HCT116 (cell line): Measurements from ENCODE around the gene DNAJA4. TPM values are rescaled to one million over a fixed set of nuclear protein-coding genes. Genes with fewer than 3 reads are reported as not detected.

Source experiments
- ATAC-seq: fragments of 200-7000 bp; cut with Tn5 transposase; 2 replicates; pipeline ENCODE4 v1.9.1; 2020; ENCODE audit warnings: mild to moderate bottlenecking, moderate library complexity
- BruUV-seq: library from RNA; stranded (reverse); fragments of 400-500 nt; replicated peaks from 2 replicates; lab custom pipeline; 2021; lab: Mats Ljungman, UMichigan
- CTCF ChIA-PET: fragments of 300-600 bp; sonication (Branson Sonifier 250); formaldehyde crosslinking; loops from one replicate; lab custom pipeline; 2021; ENCODE audit warnings: antibody characterized with exemption; lab: Charles Lee
- POLR2A ChIA-PET: fragments of 300-600, 350-600 bp; sonication (Branson Sonifier 250); formaldehyde crosslinking; loops from one replicate; lab custom pipeline; 2021; ENCODE audit warnings: antibody characterized with exemption; lab: Charles Lee
- RAD21 ChIA-PET, 2 experiments: fragments of 300-600 bp; sonication (Branson Sonifier 250); formaldehyde crosslinking; loops; one replicate each; lab custom pipeline; 2023; ENCODE audit warnings: low total read pairs in 2 of 2; ENCODE audit not compliant: uncharacterized antibody in 2 of 2, unreplicated experiment in 2 of 2, low non-redundant PET in 1 of 2; lab: Charles Lee
- DNase-seq: peaks from one replicate; pipeline ENCODE4 v3.0.0-alpha.2; 2010; ENCODE audit warnings: low read depth, low spot score
- H2AFZ ChIP-seq: fragments of 200-600 bp; shearing (Covaris generic), sonication (generic); 2 replicates; pipeline ENCODE4 v1.6.1; 2017; ENCODE audit warnings: low read depth, mixed run types, mixed read lengths, antibody characterized with exemption, low read length; ENCODE audit not compliant: poor library complexity, severe bottlenecking
- H3K27ac ChIP-seq: 2 replicates; pipeline ENCODE4 v1.5.1; 2012; ENCODE audit warnings: low read depth, low read length
- H3K27me3 ChIP-seq: fragments of 200-600 bp; sonication (generic); 2 replicates; pipeline ENCODE4 v1.6.1; 2016; ENCODE audit warnings: mixed run types, low read length, mixed read lengths; ENCODE audit not compliant: insufficient read depth
- H3K36me3 ChIP-seq, 2 experiments: fragments of 200-500 bp in 1 of 2; fragments of 200-600 bp in 1 of 2; sonication (Bioruptor generic) in 1 of 2; sonication (generic) in 1 of 2; 2 replicates each; pipeline versions ENCODE4 v1.5.1 to v1.6.1; 2014 to 2016; ENCODE audit warnings: low read length in 2 of 2, inconsistent platforms in 1 of 2, mixed read lengths in 1 of 2, mixed run types in 1 of 2; ENCODE audit not compliant: insufficient read depth in 2 of 2, control insufficient read depth in 1 of 2
- H3K4me1 ChIP-seq, 2 experiments: fragments of 200-600 bp in 1 of 2; sonication (generic) in 1 of 2; 2 replicates each; pipeline versions ENCODE4 v1.5.1 to v1.6.1; 2012 to 2017; ENCODE audit warnings: low read length in 2 of 2, inconsistent platforms in 1 of 2, mild to moderate bottlenecking in 1 of 2, mixed read lengths in 1 of 2, mixed run types in 1 of 2, moderate library complexity in 1 of 2; ENCODE audit not compliant: insufficient read depth in 2 of 2, control insufficient read depth in 1 of 2
- H3K4me2 ChIP-seq: fragments of 200-600 bp; sonication (generic); 2 replicates; pipeline ENCODE4 v1.6.1; 2017; ENCODE audit warnings: mixed run types, low read length, mixed read lengths
- H3K4me3 ChIP-seq, 2 experiments: fragments of 200-600 bp in 1 of 2; sonication (generic) in 1 of 2; replicated peaks in 1 of 2; 2 replicates each; pipeline ENCODE4 v1.5.1; 2011 to 2016; ENCODE audit warnings: low read length in 2 of 2, control low read depth in 1 of 2, low read depth in 1 of 2, mild to moderate bottlenecking in 1 of 2, mixed read lengths in 1 of 2, mixed run types in 1 of 2
- H3K79me2 ChIP-seq: fragments of 200-600 bp; sonication (generic); 2 replicates; pipeline ENCODE4 v1.6.1; 2017; ENCODE audit warnings: mild to moderate bottlenecking, mixed run types, low read length, moderate library complexity, mixed read lengths; ENCODE audit not compliant: insufficient read depth
- H3K9ac ChIP-seq: fragments of 200-600 bp; sonication (generic); 2 replicates; pipeline ENCODE4 v1.6.1; 2016; ENCODE audit warnings: low read length, mixed read lengths
- H3K9me2 ChIP-seq: fragments of 200-600 bp; sonication (generic), shearing (Covaris generic); 2 replicates; pipeline ENCODE4 v1.6.1; 2017; ENCODE audit warnings: mixed run types, mild to moderate bottlenecking, moderate library complexity; ENCODE audit not compliant: insufficient read depth
- H3K9me3 ChIP-seq, 2 experiments: fragments of 200-500 bp in 1 of 2; fragments of 200-600 bp in 1 of 2; sonication (Bioruptor generic) in 1 of 2; sonication (generic) in 1 of 2; 2 replicates each; pipeline ENCODE4 v1.6.1; 2014 to 2017; ENCODE audit warnings: low read length in 2 of 2, mixed read lengths in 2 of 2, inconsistent platforms in 1 of 2, low read depth in 1 of 2, mild to moderate bottlenecking in 1 of 2, mixed run types in 1 of 2, moderate library complexity in 1 of 2; ENCODE audit not compliant: control insufficient read depth in 1 of 2, insufficient read depth in 1 of 2
- H4K20me1 ChIP-seq: fragments of 200-600 bp; sonication (generic), shearing (Covaris generic); 2 replicates; pipeline ENCODE4 v1.6.1; 2017; ENCODE audit warnings: mixed run types, mild to moderate bottlenecking, moderate library complexity; ENCODE audit not compliant: insufficient read depth
- CEBPB ChIP-seq: IDR thresholded peaks from 2 replicates; pipeline ENCODE4 v1.6.1; 2012; ENCODE audit warnings: low read depth
- CTCF ChIP-seq, 3 experiments: fragments of 200-600 bp in 1 of 3; sonication (generic) in 1 of 3; IDR thresholded peaks in 2 of 3; conservative IDR thresholded peaks in 1 of 3; 2 replicates each; pipeline ENCODE4 v1.5.1; 2012 to 2017; ENCODE audit warnings: low read depth in 2 of 3, low read length in 2 of 3, antibody characterized with exemption in 1 of 3, borderline replicate concordance in 1 of 3, control low read depth in 1 of 3, mild to moderate bottlenecking in 1 of 3, mixed read lengths in 1 of 3, mixed run types in 1 of 3, moderate library complexity in 1 of 3; ENCODE audit not compliant: insufficient read depth in 1 of 3
- EGR1 ChIP-seq: IDR thresholded peaks from 2 replicates; pipeline ENCODE4 v1.6.1; 2012; ENCODE audit warnings: low read depth
- ELF1 ChIP-seq: IDR thresholded peaks from 2 replicates; pipeline ENCODE4 v1.6.1; 2012; ENCODE audit warnings: low read depth, borderline replicate concordance
- EZH2 ChIP-seq: fragments of 200-600 bp; sonication (generic); IDR thresholded peaks from 2 replicates; pipeline ENCODE4 v1.6.1; 2017; ENCODE audit warnings: antibody characterized with exemption, mixed run types
- EZH2phosphoT487 ChIP-seq: fragments of 200-600 bp; IDR thresholded peaks from 2 replicates; pipeline ENCODE4 v1.6.1; 2018; ENCODE audit warnings: antibody characterized with exemption, borderline replicate concordance
- FOSL1 ChIP-seq: IDR thresholded peaks from 2 replicates; pipeline ENCODE4 v1.6.1; 2012; ENCODE audit warnings: low read depth
- JUND ChIP-seq: IDR thresholded peaks from 2 replicates; pipeline ENCODE4 v1.6.1; 2012
- POLR2A ChIP-seq: IDR thresholded peaks from 2 replicates; pipeline ENCODE4 v1.7.0; 2011; ENCODE audit warnings: borderline replicate concordance; ENCODE audit not compliant: insufficient read depth, insufficient read length; ENCODE audit errors: extremely low read depth
- POLR2AphosphoS5 ChIP-seq: IDR thresholded peaks from 2 replicates; pipeline ENCODE4 v1.6.1; 2011; ENCODE audit warnings: mild to moderate bottlenecking, low read depth, low read length, moderate library complexity
- RAD21 ChIP-seq: IDR thresholded peaks from 2 replicates; pipeline ENCODE4 v1.6.1; 2012; ENCODE audit warnings: low read depth, mild to moderate bottlenecking
- TCF7L2 ChIP-seq: IDR thresholded peaks from 2 replicates; pipeline ENCODE4 v1.7.0; 2011; ENCODE audit warnings: borderline replicate concordance, inconsistent platforms; ENCODE audit not compliant: insufficient read depth, insufficient read length; ENCODE audit errors: extremely low read depth
- YY1 ChIP-seq: IDR thresholded peaks from 2 replicates; pipeline ENCODE4 v1.6.1; 2011; ENCODE audit warnings: low read length, low read depth, moderate library complexity, mild to moderate bottlenecking; ENCODE audit not compliant: insufficient replicate concordance; ENCODE audit errors: extremely low read depth
- ZFX ChIP-seq: fragments of 450-650 bp; IDR thresholded peaks from 2 replicates; pipeline ENCODE4 v1.6.1; 2017
- ZNF274 ChIP-seq: fragments of 200-500 bp; sonication (Bioruptor generic); IDR thresholded peaks from 2 replicates; pipeline ENCODE4 v1.6.1; 2014; ENCODE audit warnings: mild to moderate bottlenecking, low read depth, low read length, inconsistent platforms
- intact Hi-C: fragments of 100-400 bp; cut with micrococcal nuclease; formaldehyde crosslinking; loops from 2 replicates; pipeline ENCODE4 v1.10.0; 2022
- total RNA-seq: library from RNA; stranded (reverse); gene quantifications from one replicate; pipeline ENCODE4 v1.2.1, GENCODE V29; 2021; ENCODE audit not compliant: unreplicated experiment
- TF ChIP-seq, protein P1 (sequence below): IDR thresholded peaks from 2 replicates; pipeline ENCODE4 v1.6.1; 2011; ENCODE audit warnings: mild to moderate bottlenecking, low read length, moderate library complexity; ENCODE audit not compliant: insufficient replicate concordance; ENCODE audit errors: extremely low read depth
- TF ChIP-seq, protein P2 (sequence below): IDR thresholded peaks from 2 replicates; pipeline ENCODE4 v1.6.1; 2012
- TF ChIP-seq, protein P3 (sequence below): IDR thresholded peaks from 2 replicates; pipeline ENCODE4 v1.6.1; 2012; ENCODE audit warnings: low read depth
- TF ChIP-seq, protein P4 (sequence below): IDR thresholded peaks from 2 replicates; pipeline ENCODE4 v1.6.1; 2012

DNAJA4 gene
- total RNA-seq, 1 experiment from 2014 or later = 66.6 TPM

- peaks cover 31% of the 10 kb centered on the region for H3K79me2 ChIP-seq
- no TSS peak for BruUV-seq
- no peak overlapping the region for H3K4me3 ChIP-seq
- CTCF ChIA-PET = no interaction called here
- no peak overlapping the region for H3K9ac ChIP-seq
- peaks cover 6 to 30% of the 10 kb centered on the region in 2 experiments for H3K4me1 ChIP-seq
- TF ChIP-seq, protein P1, sequence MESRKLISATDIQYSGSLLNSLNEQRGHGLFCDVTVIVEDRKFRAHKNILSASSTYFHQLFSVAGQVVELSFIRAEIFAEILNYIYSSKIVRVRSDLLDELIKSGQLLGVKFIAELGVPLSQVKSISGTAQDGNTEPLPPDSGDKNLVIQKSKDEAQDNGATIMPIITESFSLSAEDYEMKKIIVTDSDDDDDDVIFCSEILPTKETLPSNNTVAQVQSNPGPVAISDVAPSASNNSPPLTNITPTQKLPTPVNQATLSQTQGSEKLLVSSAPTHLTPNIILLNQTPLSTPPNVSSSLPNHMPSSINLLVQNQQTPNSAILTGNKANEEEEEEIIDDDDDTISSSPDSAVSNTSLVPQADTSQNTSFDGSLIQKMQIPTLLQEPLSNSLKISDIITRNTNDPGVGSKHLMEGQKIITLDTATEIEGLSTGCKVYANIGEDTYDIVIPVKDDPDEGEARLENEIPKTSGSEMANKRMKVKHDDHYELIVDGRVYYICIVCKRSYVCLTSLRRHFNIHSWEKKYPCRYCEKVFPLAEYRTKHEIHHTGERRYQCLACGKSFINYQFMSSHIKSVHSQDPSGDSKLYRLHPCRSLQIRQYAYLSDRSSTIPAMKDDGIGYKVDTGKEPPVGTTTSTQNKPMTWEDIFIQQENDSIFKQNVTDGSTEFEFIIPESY = no peak
- TF ChIP-seq CTCF (IDR thresholded peaks at IDR 0.05 in 2 of 3, conservative IDR thresholded peaks at IDR 0.05 in 1 of 3; ENCODE audit: borderline replicate concordance in 1 of 3, insufficient read depth in 1 of 3, low read depth in 2 of 3, low read length in 2 of 3) = no peak
- TF ChIP-seq TCF7L2 = no peak
- no peak for TF ChIP-seq RAD21
- no peak for TF ChIP-seq ZFX
- no peak for TF ChIP-seq POLR2AphosphoS5
- TF ChIP-seq FOSL1 = no peak
- TF ChIP-seq EGR1 = no peak
- TF ChIP-seq POLR2A = no peak
- no peak for TF ChIP-seq EZH2phosphoT487
- TF ChIP-seq EZH2 = no peak
- TF ChIP-seq YY1 = no peak
- TF ChIP-seq CEBPB = no peak
- no peak for TF ChIP-seq ELF1
- TF ChIP-seq, protein P2, sequence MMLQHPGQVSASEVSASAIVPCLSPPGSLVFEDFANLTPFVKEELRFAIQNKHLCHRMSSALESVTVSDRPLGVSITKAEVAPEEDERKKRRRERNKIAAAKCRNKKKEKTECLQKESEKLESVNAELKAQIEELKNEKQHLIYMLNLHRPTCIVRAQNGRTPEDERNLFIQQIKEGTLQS = no peak
- no peak for TF ChIP-seq ZNF274
- TF ChIP-seq, protein P3, sequence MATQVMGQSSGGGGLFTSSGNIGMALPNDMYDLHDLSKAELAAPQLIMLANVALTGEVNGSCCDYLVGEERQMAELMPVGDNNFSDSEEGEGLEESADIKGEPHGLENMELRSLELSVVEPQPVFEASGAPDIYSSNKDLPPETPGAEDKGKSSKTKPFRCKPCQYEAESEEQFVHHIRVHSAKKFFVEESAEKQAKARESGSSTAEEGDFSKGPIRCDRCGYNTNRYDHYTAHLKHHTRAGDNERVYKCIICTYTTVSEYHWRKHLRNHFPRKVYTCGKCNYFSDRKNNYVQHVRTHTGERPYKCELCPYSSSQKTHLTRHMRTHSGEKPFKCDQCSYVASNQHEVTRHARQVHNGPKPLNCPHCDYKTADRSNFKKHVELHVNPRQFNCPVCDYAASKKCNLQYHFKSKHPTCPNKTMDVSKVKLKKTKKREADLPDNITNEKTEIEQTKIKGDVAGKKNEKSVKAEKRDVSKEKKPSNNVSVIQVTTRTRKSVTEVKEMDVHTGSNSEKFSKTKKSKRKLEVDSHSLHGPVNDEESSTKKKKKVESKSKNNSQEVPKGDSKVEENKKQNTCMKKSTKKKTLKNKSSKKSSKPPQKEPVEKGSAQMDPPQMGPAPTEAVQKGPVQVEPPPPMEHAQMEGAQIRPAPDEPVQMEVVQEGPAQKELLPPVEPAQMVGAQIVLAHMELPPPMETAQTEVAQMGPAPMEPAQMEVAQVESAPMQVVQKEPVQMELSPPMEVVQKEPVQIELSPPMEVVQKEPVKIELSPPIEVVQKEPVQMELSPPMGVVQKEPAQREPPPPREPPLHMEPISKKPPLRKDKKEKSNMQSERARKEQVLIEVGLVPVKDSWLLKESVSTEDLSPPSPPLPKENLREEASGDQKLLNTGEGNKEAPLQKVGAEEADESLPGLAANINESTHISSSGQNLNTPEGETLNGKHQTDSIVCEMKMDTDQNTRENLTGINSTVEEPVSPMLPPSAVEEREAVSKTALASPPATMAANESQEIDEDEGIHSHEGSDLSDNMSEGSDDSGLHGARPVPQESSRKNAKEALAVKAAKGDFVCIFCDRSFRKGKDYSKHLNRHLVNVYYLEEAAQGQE = no peak
- no peak for TF ChIP-seq JUND
- TF ChIP-seq, protein P4, sequence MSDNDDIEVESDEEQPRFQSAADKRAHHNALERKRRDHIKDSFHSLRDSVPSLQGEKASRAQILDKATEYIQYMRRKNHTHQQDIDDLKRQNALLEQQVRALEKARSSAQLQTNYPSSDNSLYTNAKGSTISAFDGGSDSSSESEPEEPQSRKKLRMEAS = no peak
- no peak overlapping the region for H3K27ac ChIP-seq
- H3K27me3 ChIP-seq = no peaks in the 10 kb centered on the region
- no peak overlapping the region for H3K4me2 ChIP-seq
- no peak overlapping the region for H2AFZ ChIP-seq
- DNase-seq (no peak), ATAC-seq (no peak)
- no peaks in the 10 kb centered on the region for H3K9me3 ChIP-seq
- H4K20me1 ChIP-seq = no peaks in the 10 kb centered on the region
- H3K9me2 ChIP-seq = no peaks in the 10 kb centered on the region
- H3K36me3 ChIP-seq = no peaks in the 10 kb centered on the region
- RAD21 ChIA-PET = interaction anchor here in 1 of 2 experiments (0.6 kb wide), 1 partner anchor 25 kb away, joined by 3 read pairs; no protein-coding TSS in a partner anchor
- POLR2A ChIA-PET = no interaction called here
- intact Hi-C loops = no loop called here
Observed at GRCh38 chr15:78301326-78301725, 37.0 kb downstream of the DNAJA4 start.
